GM18858 (cell line): ENCODE results near the gene MTUS2.

ENCODE experiments used
- ATAC-seq: cut with Tn5 transposase; IDR thresholded peaks from one replicate; pipeline ENCODE4 v1.9.1; 2021; ENCODE audit not compliant: unreplicated experiment

MTUS2 gene

DNA sequence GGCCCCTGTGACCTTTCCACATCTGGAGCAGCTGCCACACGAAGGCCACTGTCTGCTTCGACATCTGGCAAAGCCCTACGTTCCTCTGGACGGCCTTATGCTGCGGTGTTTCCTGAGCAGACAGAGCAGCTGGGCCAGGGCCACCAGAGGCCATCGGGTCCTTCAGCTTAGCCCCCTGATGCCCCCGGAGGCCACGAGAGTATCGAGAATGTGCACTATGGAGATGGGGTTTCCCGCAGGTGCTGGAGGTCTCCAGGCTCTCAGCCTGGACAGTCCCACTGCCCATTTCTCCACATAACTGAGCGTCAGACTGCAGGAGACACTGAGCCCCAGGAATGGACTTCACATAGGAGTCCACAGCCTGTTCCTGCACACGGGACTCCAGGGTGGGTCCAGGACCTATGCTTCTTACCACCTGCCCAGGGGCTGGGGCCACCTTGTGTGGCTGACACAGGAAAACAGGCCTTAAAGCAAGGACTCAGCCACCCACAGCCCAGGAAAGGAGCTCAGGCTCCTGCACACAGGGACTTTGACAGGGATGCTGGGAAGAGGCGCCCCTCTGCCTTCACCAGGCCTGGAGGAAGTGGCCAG is 694.7 kb downstream of the MTUS2 start:
- ATAC-seq: no peak

DNA sequence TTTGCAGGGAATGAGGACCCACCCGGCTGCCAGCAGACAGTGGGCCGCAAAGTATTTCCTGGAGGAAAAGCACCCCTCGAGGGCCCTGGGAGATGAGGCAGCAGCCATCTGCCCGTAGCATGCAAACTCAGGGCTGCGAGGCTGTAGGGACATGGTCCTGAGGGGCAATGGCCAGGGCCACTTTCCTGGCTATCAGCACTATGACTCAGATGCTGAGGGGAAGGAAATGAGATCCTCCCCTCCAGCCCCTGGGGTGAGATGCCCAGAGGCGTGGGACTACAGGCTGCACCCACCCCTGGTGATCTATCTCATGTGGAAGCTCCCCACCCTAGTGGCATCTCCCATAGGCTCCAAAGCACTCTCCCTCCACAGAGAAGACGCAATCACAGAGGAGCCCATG is 695.2 kb downstream of the MTUS2 start:
- ATAC-seq: no peak

DNA sequence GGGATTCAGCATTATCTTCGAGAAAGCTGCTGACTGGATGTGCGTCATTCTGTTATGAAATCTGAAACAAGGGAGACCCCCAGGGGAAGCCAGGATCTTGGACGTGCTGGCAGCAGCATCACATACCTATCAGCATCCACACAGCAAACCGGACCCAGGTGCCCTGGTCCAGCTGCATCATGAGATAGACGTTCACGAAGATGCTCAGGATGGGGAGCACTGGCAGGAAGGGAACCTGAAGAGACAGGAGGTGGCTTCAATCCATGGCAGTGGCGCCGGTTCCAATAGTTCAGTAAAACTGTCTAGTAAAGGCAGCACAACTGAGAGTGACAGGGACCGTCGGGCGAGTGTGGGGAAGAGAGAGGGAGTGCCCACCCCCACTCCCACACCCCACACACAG is 695.9 kb downstream of the MTUS2 start:
- ATAC-seq: no peak

DNA sequence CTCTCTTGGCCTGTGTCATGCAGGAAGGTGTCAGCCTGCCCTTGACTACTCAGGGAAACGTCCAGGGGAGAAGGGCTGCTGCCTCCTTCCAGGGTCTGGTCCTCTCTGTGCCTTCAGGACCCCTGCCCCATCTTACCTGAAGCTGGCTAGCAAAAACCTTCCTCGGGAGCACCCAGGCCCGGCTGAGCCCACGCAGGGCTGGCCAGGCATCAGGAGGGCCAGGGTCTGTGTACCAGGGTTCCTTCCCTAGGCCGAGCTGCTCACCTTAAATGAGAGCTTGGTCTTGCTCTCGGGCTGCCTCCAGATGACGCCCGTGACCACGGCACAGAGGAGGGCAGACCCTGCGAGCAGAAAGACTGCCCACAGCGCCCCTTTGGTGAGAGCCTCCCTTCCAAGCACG is 696.7 kb downstream of the MTUS2 start:
- ATAC-seq: no peak

DNA sequence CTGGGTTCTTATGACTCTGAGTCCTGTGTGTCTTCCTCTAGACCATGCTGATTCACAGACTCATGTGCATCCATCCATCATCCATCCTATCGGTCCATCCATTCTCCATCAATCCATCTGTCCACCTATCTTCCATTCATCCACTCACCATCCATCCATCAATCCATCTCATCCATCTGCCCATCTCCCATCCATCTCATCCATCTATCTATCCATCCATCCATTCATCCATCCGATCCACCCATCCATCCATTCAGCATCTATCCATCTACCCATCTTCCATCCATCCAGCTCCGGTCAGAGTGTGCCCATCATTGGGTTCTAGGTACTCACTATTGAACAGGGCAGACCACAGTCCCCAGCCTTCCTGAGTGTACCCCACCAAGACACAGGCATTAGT is 699.8 kb downstream of the MTUS2 start:
- no peak for ATAC-seq

DNA sequence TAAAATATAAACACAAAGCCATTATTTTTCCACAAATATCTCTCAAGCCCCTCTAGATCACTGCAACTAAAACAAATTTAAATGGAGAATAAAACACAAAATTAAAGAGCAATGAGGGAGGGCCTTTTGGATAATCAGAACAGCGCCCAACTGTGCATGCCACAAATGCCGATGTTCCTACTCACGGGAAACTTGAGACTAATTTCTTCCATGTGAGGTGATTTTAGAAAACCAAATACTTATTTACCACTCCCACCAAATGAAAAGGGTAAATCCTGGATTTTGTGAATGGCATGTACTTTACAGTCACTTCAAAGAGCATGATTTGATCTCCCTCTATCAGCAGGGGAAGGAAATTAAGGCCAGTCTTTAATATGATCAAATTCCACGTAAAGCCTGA is 700.5 kb downstream of the MTUS2 start:
- no peak for ATAC-seq

DNA sequence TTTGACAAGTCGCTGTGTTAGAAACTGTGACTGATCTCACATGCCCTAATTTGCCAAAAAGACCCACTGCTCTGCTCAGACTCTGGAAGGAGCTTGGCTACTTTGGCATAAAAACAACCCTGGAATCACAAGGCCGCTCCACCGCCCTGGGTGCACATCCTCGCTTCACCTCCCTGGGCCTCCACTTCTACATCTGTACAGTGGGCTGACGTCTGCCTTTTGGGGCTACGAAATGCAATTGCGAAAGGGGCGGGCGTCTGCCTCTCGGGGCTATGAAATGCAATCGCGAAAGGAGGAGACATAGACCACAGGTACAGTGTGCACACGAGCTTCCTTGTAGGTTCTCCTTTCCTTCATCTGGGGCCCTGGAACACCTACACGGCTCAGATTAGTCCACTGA is 701.2 kb downstream of the MTUS2 start:
- ATAC-seq: no peak

DNA sequence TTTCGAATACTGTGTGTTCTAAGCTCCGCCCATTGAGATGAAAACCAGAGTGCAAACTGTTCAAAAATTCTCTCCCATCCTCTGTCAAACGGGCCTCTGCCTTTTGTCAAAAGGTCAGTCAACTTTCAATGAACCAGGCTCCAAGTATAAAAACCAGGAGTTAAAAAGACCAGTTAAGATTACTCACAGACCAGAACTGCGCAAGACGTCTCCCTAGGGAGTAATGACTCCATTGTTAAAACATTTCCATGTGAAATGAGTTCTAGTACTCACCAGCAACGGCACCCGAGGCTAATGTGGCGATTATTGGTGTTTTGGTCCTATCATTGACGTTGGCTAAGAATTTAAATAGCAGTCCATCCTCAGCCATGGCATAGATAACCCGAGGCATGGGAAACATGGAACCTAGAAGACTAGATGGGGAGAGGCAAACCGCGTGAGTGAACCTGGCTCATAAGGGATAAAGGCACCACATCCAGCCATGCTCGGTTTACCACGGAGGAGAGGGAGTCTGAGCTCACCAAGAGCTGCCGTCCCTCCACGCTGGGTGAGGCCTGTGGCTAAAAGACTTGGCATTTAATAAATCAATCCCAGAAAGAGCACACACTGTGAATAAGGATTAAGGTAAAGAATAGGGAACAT is 702.0 kb downstream of the MTUS2 start:
- ATAC-seq: no peak

DNA sequence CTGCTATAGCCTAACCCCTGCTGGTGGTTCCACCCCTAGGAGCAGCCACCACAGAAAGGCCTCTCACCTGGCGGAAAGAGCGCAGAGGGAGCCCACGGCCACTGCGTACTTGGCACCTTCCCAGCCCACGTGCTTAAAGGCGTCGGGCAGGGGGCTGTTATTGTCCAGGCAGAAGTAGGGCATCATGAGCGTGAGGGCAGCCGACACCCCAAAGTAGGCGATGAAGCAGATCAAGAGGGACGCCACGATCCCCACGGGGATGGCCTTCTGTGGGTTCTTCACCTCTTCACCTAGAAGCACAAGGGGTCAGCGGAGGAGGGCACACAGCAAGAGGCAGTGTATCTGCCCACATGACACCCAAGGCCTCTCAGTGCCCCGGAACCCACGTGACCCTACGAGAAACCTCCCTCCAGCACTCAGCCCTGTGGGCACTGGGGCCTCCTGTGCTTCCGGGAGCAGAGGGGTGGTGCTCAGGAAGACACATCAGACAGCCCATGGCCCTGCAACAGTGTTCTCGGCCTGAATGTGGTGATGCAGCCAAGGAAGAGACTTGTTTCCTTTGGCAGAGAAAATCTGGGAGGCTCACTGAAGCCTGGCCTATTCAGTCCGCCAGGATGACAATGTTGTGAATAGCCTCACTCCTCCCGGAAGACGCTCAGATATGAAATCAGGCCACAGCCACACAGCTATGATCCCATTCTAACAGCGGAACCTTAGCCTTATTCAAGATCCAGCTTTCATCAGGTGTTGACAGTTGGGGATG is 703.2 kb downstream of the MTUS2 start:
- ATAC-seq: no peak

DNA sequence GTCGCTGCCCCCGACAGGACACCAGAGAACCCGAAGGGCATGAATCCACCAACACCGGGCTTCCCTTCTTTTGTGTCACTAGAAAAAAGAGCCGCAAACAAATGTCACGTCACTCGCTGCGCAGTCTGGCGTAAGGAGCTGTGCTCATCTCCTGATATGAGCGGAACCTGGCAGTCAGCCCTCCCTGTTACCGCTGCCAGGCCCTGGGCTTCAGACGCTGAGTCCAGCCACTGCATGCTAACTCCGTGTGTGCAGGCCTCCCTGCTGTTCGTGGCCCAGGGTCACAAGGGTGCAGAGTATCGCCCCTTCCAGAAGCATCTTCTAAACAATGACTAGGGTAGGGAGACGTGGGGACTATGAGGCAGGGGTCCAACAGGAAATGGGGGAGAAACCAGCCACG is 704.0 kb downstream of the MTUS2 start:
- no peak for ATAC-seq

DNA sequence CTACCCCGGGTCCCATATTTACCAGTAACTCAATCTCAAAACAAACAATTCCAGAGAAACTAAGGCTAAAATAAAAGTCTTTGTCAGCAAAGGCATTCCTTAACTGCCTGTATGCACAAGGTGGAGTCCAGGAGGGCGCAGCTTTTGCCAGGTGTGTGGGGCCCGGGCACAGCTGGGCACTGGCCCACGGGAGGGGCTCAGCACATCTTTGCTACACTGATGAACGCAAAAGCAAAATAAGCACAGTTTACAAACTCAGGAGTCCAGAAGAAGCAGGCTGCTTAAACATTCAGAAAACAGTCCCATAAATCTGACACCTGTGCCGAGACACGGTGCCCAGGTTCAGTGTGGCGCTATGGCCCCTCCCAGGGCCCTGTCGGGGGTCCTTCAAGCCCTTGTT is 704.5 kb downstream of the MTUS2 start:
- no peak for ATAC-seq

DNA sequence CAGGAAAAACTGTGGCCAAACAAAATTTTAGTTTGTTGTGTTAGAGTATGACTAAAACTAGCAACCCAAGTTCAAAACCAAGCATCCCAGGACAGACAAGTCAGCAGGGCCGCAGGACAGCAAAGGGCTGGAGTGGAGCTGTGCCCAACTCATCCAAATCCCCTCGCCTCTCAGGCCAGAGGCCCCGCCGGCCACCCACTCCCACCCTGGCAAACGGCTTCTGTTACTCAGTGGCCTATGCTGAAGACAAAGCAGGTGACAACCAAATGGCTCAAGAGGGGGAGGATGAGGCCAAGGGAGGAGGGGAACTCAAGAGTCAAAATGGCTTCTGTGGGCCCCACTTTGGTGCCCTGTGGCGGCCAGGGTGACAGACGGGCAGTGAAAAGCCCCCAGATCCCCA is 705.6 kb downstream of the MTUS2 start:
- no peak for ATAC-seq

DNA sequence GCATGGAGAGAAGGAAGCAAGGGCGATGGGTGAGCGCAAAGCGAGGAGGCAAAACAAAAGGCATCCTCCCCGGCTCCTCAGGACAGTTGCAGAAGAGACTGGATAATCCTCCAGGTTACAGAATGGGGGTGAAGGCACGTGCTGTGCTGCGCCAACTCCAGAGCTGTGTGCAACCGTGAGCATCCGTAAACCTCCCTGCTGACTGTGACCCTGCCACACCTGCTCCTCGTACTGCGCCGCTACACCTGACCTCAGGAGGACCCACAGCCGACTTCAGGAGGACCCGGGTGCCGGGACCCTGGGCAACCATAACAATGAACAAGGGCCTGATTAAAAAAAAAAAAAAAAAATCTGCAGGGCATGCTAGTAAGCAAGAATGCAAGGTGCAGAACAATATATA is 706.6 kb downstream of the MTUS2 start:
- no peak for ATAC-seq

DNA sequence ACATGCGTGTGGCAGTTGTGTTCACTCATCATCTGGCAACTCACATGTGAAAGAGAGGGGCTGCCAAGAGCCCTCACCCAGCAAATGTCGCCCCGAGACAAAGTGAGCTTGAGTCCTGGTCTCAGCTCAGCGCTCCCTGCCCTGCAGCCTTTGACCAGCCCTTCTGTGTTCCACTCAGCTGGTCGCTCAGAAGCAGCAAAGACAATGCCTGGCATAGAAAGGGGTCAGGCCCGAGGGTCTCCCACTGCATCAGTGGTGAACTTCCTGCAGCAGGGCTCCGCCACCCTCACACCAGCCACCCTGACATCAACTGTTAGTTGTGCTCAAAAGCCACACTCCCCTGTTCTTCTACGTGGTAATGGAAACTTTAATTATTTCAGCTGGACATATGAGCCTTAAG is 707.4 kb downstream of the MTUS2 start:
- no peak for ATAC-seq

DNA sequence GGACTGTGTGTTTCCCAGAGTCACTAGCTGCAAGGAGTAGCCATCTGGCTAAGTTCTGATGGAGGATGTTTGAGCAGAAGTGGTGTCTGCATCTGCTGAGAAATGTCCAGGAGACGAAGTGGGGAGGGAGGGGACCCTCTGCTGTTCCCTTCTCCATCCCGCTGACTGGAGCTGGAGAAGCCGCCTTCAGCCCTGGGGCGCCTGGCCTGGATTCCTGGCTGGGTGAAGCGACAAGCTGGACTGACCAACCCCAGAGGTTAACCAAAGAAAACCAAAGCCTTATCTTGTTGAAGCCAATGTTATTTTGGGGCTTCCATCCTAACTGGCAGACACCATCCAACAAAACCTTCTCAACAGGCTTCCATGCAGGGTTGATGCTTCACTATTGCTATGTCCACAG is 707.8 kb downstream of the MTUS2 start:
- no peak for ATAC-seq

DNA sequence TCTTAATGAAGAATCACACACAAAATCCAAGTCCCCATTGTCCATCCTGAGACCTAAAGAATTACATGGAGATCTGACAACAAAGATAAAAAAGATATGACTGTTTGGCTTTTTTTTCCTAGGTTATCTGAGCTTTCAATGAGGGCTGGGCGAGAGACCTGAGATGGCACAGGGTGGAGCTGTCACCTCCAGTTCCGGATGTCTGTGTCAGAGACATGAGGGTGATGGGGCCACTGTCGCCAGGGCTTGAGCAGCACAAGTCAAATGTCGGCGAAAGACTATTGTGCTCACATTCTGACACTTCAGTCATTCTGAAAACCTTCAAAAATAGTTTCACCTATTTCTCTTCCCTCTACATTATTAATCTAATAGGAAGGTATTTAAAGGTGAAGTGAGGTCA is 709.6 kb downstream of the MTUS2 start:
- ATAC-seq: no peak

DNA sequence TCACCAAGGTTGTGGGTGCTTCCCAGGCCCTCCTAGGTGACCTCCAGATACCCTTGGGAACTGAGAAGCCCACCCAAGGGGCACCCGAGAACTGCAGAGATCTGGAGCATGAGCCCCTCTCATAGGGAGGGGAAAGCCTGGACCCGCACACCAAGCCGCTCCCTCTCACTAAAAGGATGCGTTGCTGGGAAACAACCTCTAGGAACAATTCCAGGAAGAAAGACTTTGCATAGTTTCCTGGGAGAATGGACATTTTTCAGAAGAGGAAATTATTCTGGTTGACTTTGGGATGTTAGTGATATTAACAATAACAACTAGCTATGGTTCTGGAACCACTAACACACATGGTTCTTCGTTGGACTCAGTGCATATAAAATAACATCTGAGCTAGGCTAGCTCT is 710.8 kb downstream of the MTUS2 start:
- ATAC-seq: no peak

DNA sequence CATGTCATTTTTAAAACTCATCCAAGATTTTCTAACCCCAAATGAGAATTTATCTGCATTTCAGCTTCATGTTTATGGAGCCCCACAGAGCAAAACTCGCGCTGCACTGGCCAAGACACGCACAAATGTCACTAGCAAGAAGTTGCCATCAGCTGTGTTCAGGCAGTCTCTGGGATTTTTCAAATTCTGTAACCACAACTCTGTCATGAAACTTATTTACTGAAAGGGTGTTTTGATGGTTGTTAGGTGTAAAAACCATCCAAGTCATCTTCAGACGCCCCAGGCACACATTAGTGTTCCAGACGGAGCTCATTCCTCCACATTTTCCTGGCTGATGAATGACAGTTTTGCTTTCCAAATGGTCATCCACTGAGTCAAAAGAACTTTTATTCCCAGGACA is 712.0 kb downstream of the MTUS2 start:
- no peak for ATAC-seq

DNA sequence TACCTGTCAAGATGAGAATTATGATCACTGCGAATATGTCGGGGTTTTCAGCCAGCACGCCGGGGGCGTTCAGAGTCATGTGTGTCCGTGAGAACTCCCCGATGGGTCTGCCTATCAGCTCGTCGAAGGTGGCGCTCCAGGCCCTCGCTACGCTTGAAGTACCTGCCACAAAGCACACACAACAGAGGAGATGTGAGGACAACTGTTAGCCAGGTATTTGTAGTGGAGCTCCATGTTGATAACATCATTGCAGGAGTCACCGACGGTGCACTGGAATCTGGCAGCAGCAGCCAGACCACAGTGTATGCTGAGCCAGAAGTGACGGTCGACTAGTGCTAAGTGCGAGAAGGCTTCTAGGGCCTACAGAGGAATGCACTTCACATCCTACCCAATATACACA is 712.7 kb downstream of the MTUS2 start:
- ATAC-seq: no peak

DNA sequence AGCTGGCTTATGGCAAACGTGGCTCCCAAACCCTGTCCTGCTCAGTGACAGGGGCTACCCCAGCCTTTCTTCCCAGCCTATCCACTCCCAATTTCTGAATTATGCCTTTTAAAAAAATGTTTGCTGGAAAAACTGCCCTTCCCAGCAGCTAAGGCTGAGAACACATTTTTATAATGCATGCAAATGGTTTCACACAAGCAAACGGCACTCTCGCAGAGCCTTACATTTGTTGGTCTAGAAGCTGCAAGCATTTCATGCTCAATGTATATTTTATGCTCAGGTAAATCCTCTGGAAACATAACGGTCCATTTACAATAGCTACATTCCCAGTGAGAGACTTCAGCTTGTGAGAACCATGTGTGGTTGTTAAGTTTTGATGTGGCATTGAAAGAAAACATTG is 713.9 kb downstream of the MTUS2 start:
- ATAC-seq: no peak

DNA sequence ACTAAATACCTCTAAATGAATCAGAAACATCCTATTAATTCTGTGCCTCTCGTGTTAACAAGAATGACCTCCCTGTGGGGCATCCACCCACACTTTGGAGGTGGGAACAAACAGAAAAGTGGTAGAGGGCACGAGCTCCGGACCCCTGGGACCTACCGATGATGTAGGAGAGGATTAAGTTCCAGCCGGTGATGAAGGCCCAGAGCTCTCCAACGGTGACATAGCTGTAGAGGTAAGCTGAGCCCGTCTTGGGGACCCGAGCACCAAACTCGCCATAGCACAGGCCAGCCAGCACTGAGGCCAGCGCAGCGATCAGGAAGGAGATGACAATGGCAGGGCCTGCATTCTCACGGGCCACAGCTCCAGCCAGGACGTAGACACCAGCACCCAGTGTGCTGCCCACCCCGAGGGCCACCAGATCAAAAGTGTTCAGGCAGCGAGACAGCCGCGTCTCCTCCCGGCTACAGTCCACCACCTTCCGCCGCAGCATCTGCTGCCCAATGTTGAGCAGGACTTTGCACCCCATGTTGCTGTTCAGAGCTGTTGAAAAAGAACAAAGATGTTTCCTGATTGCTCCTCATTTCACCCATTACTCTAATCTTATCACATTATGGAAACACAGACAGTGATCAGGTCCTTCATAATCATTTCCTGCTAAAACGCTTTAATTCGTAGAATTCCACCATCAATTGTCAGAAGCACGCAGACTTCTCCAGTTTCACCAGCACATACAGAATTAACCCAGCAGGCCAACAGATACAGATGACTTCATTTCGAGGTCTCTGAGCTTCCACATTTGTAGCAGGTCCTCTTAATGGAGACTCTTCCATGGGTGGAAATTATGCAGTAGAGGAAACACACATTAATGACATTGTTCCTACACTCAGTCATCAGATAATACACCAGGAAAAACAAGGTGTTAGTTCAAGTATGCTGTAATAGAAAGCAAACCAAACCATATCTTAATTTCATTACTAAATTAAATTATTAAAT is 715.8 kb downstream of the MTUS2 start:
- ATAC-seq: no peak
